Endothelial cell of umbilical vein (primary cell): ENCODE data around the gene C13orf46. TPM values are rescaled to one million over a fixed set of nuclear protein-coding genes. Genes with fewer than 3 reads are reported as not detected.

Source experiments
- BruUV-seq: library from RNA; stranded (reverse); fragments of 400-500 nt; replicated peaks from 2 replicates; lab custom pipeline; 2021; lab: Mats Ljungman, UMichigan
- CTCF ChIA-PET: fragments of 300-600, 350-600 bp; sonication (Branson Sonifier 250); formaldehyde crosslinking; loops from one replicate; lab custom pipeline; 2021; ENCODE audit warnings: antibody characterized with exemption, inconsistent platforms; lab: Charles Lee
- POLR2A ChIA-PET: fragments of 300-600, 350-600 bp; sonication (Branson Sonifier 250); formaldehyde crosslinking; loops from one replicate; lab custom pipeline; 2021; ENCODE audit warnings: antibody characterized with exemption, inconsistent platforms; lab: Charles Lee
- DNase-seq: peaks from one replicate; pipeline ENCODE4 v3.0.0-alpha.2; 2011; ENCODE audit warnings: low read depth, low spot score
- FAIRE-seq: peaks from 2 replicates; lab custom pipeline; 2011; peaks lifted over from hg19 to GRCh38; lab: Jason Lieb, UNC
- H2AFZ ChIP-seq: 2 replicates; pipeline ENCODE4 v1.6.0; 2012; ENCODE audit warnings: low read depth, low read length, control low read depth, inconsistent platforms
- H3K27ac ChIP-seq: 2 replicates; pipeline ENCODE4 v1.5.1; 2011; ENCODE audit warnings: low read depth, mild to moderate bottlenecking, control low read depth, low read length, moderate library complexity; ENCODE audit not compliant: insufficient read depth
- H3K27me3 ChIP-seq, 2 experiments: 2 replicates each; pipeline versions ENCODE4 v1.6.0 to v1.6.1; 2011; ENCODE audit warnings: low read length in 2 of 2, mixed read lengths in 1 of 2; ENCODE audit not compliant: control insufficient read depth in 2 of 2, insufficient read depth in 2 of 2
- H3K36me3 ChIP-seq, 2 experiments: 2 replicates in 1 of 2; 3 replicates in 1 of 2; pipeline ENCODE4 v1.5.1; 2011; ENCODE audit warnings: low read length in 2 of 2, mild to moderate bottlenecking in 1 of 2, moderate library complexity in 1 of 2; ENCODE audit not compliant: control insufficient read depth in 2 of 2, insufficient read depth in 2 of 2; ENCODE audit errors: extremely low read depth in 1 of 2
- H3K4me1 ChIP-seq: 3 replicates; pipeline ENCODE4 v1.5.1; 2011; ENCODE audit warnings: mild to moderate bottlenecking, low read length; ENCODE audit not compliant: control insufficient read depth, insufficient read depth; ENCODE audit errors: extremely low read depth
- H3K4me2 ChIP-seq: 2 replicates; pipeline ENCODE4 v1.6.1; 2011; ENCODE audit warnings: low read length, control low read depth, mixed read lengths; ENCODE audit not compliant: insufficient read depth
- H3K4me3 ChIP-seq, 3 experiments: fragments of 200-600 bp in 1 of 3; sonication (generic), shearing (Covaris generic) in 1 of 3; replicated peaks in 1 of 3; 2 replicates each; pipeline ENCODE4 v1.5.1; 2011 to 2016; ENCODE audit warnings: control low read depth in 3 of 3, low read length in 3 of 3, mild to moderate bottlenecking in 2 of 3, inconsistent platforms in 1 of 3, low read depth in 1 of 3, moderate library complexity in 1 of 3; ENCODE audit not compliant: insufficient read depth in 1 of 3
- H3K79me2 ChIP-seq: 2 replicates; pipeline ENCODE4 v1.6.0; 2012; ENCODE audit warnings: low read length, inconsistent platforms; ENCODE audit not compliant: control insufficient read depth, insufficient read depth
- H3K9ac ChIP-seq: replicated peaks from 2 replicates; pipeline ENCODE3; 2011; ENCODE audit warnings: low read length, control low read depth; ENCODE audit not compliant: insufficient read depth; ENCODE audit errors: extremely low read depth
- H3K9me1 ChIP-seq: replicated peaks from 3 replicates; pipeline ENCODE4 v1.6.0; 2011; ENCODE audit warnings: mild to moderate bottlenecking, low read length; ENCODE audit not compliant: control insufficient read depth, insufficient read depth; ENCODE audit errors: extremely low read depth
- H3K9me3 ChIP-seq: replicated peaks from 2 replicates; pipeline ENCODE4 v1.5.1; 2012; ENCODE audit warnings: low read length, inconsistent platforms; ENCODE audit not compliant: control insufficient read depth, insufficient read depth
- H4K20me1 ChIP-seq: replicated peaks from 2 replicates; pipeline ENCODE3; 2011; ENCODE audit warnings: mild to moderate bottlenecking, low read length; ENCODE audit not compliant: control insufficient read depth, insufficient read depth; ENCODE audit errors: extremely low read depth
- CTCF ChIP-seq, 2 donors: IDR thresholded peaks; 1 replicate in 1 of 2; 2 replicates in 1 of 2; pipeline ENCODE4 v1.5.1; 2011; ENCODE audit warnings: low read length in 2 of 2, mild to moderate bottlenecking in 2 of 2, moderate library complexity in 2 of 2, control low read depth in 1 of 2, inconsistent platforms in 1 of 2, low read depth in 1 of 2; ENCODE audit not compliant: insufficient read depth in 1 of 2; ENCODE audit errors: extremely low read depth in 1 of 2
- EZH2 ChIP-seq: IDR thresholded peaks from 2 replicates; pipeline ENCODE4 v1.6.1; 2012; ENCODE audit warnings: borderline replicate concordance, low read depth, mild to moderate bottlenecking, moderate library complexity, low read length, inconsistent platforms; ENCODE audit not compliant: severe bottlenecking
- FOS ChIP-seq: IDR thresholded peaks from 2 replicates; pipeline ENCODE4 v1.6.1; 2011; ENCODE audit warnings: mild to moderate bottlenecking, low read length, moderate library complexity, borderline replicate concordance; ENCODE audit not compliant: insufficient read depth
- GATA2 ChIP-seq: IDR thresholded peaks from 2 replicates; pipeline ENCODE4 v1.7.0; 2011; ENCODE audit warnings: low read depth, mild to moderate bottlenecking, moderate library complexity, mixed read lengths, low read length; ENCODE audit not compliant: insufficient read length, insufficient read depth
- JUN ChIP-seq: IDR thresholded peaks from 2 replicates; pipeline ENCODE4 v1.6.1; 2011; ENCODE audit warnings: borderline replicate concordance, low read depth; ENCODE audit not compliant: insufficient read length, insufficient read depth
- MAX ChIP-seq: IDR thresholded peaks from 2 replicates; pipeline ENCODE4 v1.6.1; 2011; ENCODE audit not compliant: insufficient read depth, insufficient read length
- MYC ChIP-seq: IDR thresholded peaks from one replicate; pipeline ENCODE4 v1.6.1; 2011; ENCODE audit warnings: mild to moderate bottlenecking, low read depth, low read length
- POLR2A ChIP-seq: IDR thresholded peaks from 2 replicates; pipeline ENCODE4 v1.6.1; 2012; ENCODE audit warnings: low read depth, mild to moderate bottlenecking, control low read depth, low read length
- POLR2AphosphoS5 ChIP-seq: IDR thresholded peaks from 2 replicates; pipeline ENCODE4 v1.6.1; 2012; ENCODE audit warnings: low read depth, mild to moderate bottlenecking, control low read depth, low read length, moderate library complexity; ENCODE audit not compliant: insufficient read depth
- dilution Hi-C: fragments of 300-500 bp; cut with MboI; formaldehyde crosslinking; loops from one replicate; pipeline ENCODE4 v1.15.0; 2019; ENCODE audit warnings: low sequenced_read_pairs; ENCODE audit not compliant: extremely low pct_ligation_motif_present
- intact Hi-C: fragments of 100-400 bp; cut with micrococcal nuclease; formaldehyde crosslinking; loops from one replicate; pipeline ENCODE4 v1.10.0; 2022
- polyA plus RNA-seq, 4 experiments: library from polyadenylated mRNA; depleted of rRNA in 3 of 4; stranded (reverse) in 3 of 4; unstranded in 1 of 4; fragments of >200 nt; gene quantifications; 2 replicates each; pipeline versions ENCODE4 v1.2.1 to v1.2.3, GENCODE V29; 2011 to 2012; ENCODE audit warnings: missing spikeins in 1 of 4
- total RNA-seq: library from RNA; stranded (reverse); gene quantifications from 2 replicates; pipeline ENCODE4 v1.2.3, GENCODE V29; 2021

C13orf46 gene
- total and polyA plus RNA-seq, 2 donors (not counting 3 experiments of a cell fraction or from before 2014, with no cell fraction given) = 1.3 to 1.7 TPM

- FAIRE-seq = no peak
- Histone ChIP-seq H3K27ac (no peak overlapping the region), H3K4me1 (no peaks in the 10 kb centered on the region), H2AFZ (no peak overlapping the region), H3K9me1 (no peaks in the 10 kb centered on the region), H3K4me2 (no peak overlapping the region), H3K36me3 (no peaks in the 10 kb centered on the region), H3K9ac (no peak overlapping the region), H3K9me3 (no peaks in the 10 kb centered on the region), H3K4me3 (no peak overlapping the region), H3K27me3 (peaks cover 5 to 7% of the 10 kb centered on the region in 2 experiments), H3K79me2 (no peaks in the 10 kb centered on the region), H4K20me1 (no peaks in the 10 kb centered on the region)
- intact Hi-C loops = no loop called here
- no TSS peak for BruUV-seq
- POLR2A ChIA-PET = no interaction called here
- dilution Hi-C loops = no loop called here
- DNase-seq = no peak
- TF ChIP-seq MAX = no peak
- TF ChIP-seq EZH2 = no peak
- TF ChIP-seq MYC = no peak
- no peak for TF ChIP-seq POLR2AphosphoS5
- TF ChIP-seq CTCF (IDR thresholded peaks at IDR 0.05; ENCODE audit: extremely low read depth in 1 of 2, insufficient read depth in 1 of 2, low read depth in 1 of 2, low read length in 2 of 2) = no peak
- TF ChIP-seq GATA2 = no peak
- no peak for TF ChIP-seq POLR2A
- no peak for TF ChIP-seq JUN
- no peak for TF ChIP-seq FOS
- CTCF ChIA-PET = interaction anchor here (1.1 kb wide), 1 partner anchor 20 kb away, joined by 4 read pairs; no protein-coding TSS in a partner anchor
Measured at GRCh38 chr13:113926951-113927660, 46.8 kb downstream of the C13orf46 start.
